Measurements from ENCODE around the gene ZBTB14.

GRCh38 chr18:5296706-5297320 is 1.3 kb upstream of the ZBTB14 start:
- TF ChIP-seq CTCF (IDR thresholded peaks at IDR 0.05; ENCODE audit: low read depth, low read length, poor library complexity, severe bottlenecking) (no peak), EZH2phosphoT487 (IDR thresholded peaks at IDR 0.05; ENCODE audit: borderline replicate concordance, low read length) (no peak)

All from DOHH2 (cell line).